Thymus (tissue), 11 donors: ENCODE measurements around the gene NPLOC4. TPM values are rescaled to one million over a fixed set of nuclear protein-coding genes. Genes with fewer than 3 reads are reported as not detected.

Experiments used
- DNase-seq, 9 donors: peaks; one replicate each; pipeline ENCODE4 v3.0.0-alpha.2; 2013; ENCODE audit warnings: low spot score in 9 of 9, low read depth in 6 of 9, missing footprints in 1 of 9
- H3K27ac ChIP-seq, 2 donors: one replicate each; pipeline ENCODE4 v1.5.1; 2013; ENCODE audit warnings: control low read depth in 1 of 2, low read depth in 1 of 2, low read length in 1 of 2, mild to moderate bottlenecking in 1 of 2, moderate library complexity in 1 of 2
- H3K27me3 ChIP-seq, 2 donors: one replicate each; pipeline ENCODE4 v1.5.1; 2013; ENCODE audit warnings: low read length in 1 of 2; ENCODE audit not compliant: control insufficient read depth in 2 of 2, insufficient read depth in 1 of 2
- H3K36me3 ChIP-seq, 2 donors: one replicate each; pipeline ENCODE4 v1.5.1; 2013; ENCODE audit warnings: low read length in 1 of 2, mild to moderate bottlenecking in 1 of 2, moderate library complexity in 1 of 2; ENCODE audit not compliant: control insufficient read depth in 2 of 2, insufficient read depth in 2 of 2
- H3K4me1 ChIP-seq, 2 donors: one replicate each; pipeline ENCODE4 v1.5.1; 2013; ENCODE audit warnings: low read length in 2 of 2; ENCODE audit not compliant: control insufficient read depth in 2 of 2, insufficient read depth in 2 of 2
- H3K4me3 ChIP-seq, 2 donors: one replicate each; pipeline ENCODE4 v1.5.1; 2013; ENCODE audit warnings: low read length in 2 of 2, control low read depth in 1 of 2, mild to moderate bottlenecking in 1 of 2
- H3K9me3 ChIP-seq, 2 donors: one replicate each; pipeline ENCODE4 v1.5.1; 2013; ENCODE audit warnings: low read length in 1 of 2, mild to moderate bottlenecking in 1 of 2; ENCODE audit not compliant: control insufficient read depth in 2 of 2, insufficient read depth in 1 of 2
- WGBS: extraction: QIAGEN DNeasy Blood & Tissue Kit; methylation state at CpG from one replicate; pipeline ENCODE4 v1.1.7; 2013; 5-methylcytosine and 5-hydroxymethylcytosine counted together
- polyA plus RNA-seq: library from polyadenylated mRNA; stranded (reverse); fragments of 200-250 nt; gene quantifications from one replicate; pipeline ENCODE4 v1.2.3, GENCODE V29; 2013
- total RNA-seq: library from RNA; stranded (reverse); fragments of 120-200 nt; gene quantifications from one replicate; pipeline ENCODE4 v1.2.4, GENCODE V29; 2013
- donor health status: healthy.

Gene NPLOC4
- total and polyA plus RNA-seq, 2 donors: 26.1 to 43.3 TPM

GRCh38 chr17:81656118-81656743, 19.3 kb upstream of the NPLOC4 start, which contains the start of gene PDE6G:
PDE6G (minus strand) TSS chr17:81656542; CDS start chr17:81653305, 3,237 bp downstream.
- Histone ChIP-seq H3K4me3 (no peak within 1 kb of the TSS), H3K9me3 (no peaks in the 10 kb centered on the region), H3K27ac (no peak within 1 kb of the TSS), H3K27me3 (no peaks in the 10 kb centered on the region), H3K4me1 (peaks cover 5 to 29% of the 10 kb centered on the region in 2 donors), H3K36me3 (no peaks in the 10 kb centered on the region)
- DNase-seq: no peak
- 95% methylated on average over 15 of the region's 15 CpGs for WGBS

- Histone ChIP-seq H3K27me3 (peaks cover 0 to 2% of the 10 kb centered on the region in 2 donors), H3K4me3 (no peak overlapping the region), H3K9me3 (no peaks in the 10 kb centered on the region), H3K27ac (no peak overlapping the region), H3K4me1 (peaks cover 5 to 29% of the 10 kb centered on the region in 2 donors), H3K36me3 (no peaks in the 10 kb centered on the region)
- no peak for DNase-seq
- WGBS: 93% methylated on average over 18 of the region's 18 CpGs
Measured at GRCh38 chr17:81655378-81656117, 18.6 kb upstream of the NPLOC4 start.

GRCh38 chr17:81652906-81653771, 16.2 kb upstream of the NPLOC4 start:
- 7% methylated on average over 27 of the region's 27 CpGs for WGBS
- H3K27ac ChIP-seq: peak overlapping the region; percentile 21 to 71
- peaks cover 9 to 24% of the 10 kb centered on the region in 2 donors for H3K27me3 ChIP-seq
- peaks cover 5 to 29% of the 10 kb centered on the region in 2 donors for H3K4me1 ChIP-seq
- peaks cover 10 to 16% of the 10 kb centered on the region in 2 donors for H3K9me3 ChIP-seq
- DNase-seq: peak in 6 of 9 donors; percentile 54 to 86 (median 66)
- H3K36me3 ChIP-seq: no peaks in the 10 kb centered on the region
- H3K4me3 ChIP-seq: peak overlapping the region; percentile 56 to 60

DNA sequence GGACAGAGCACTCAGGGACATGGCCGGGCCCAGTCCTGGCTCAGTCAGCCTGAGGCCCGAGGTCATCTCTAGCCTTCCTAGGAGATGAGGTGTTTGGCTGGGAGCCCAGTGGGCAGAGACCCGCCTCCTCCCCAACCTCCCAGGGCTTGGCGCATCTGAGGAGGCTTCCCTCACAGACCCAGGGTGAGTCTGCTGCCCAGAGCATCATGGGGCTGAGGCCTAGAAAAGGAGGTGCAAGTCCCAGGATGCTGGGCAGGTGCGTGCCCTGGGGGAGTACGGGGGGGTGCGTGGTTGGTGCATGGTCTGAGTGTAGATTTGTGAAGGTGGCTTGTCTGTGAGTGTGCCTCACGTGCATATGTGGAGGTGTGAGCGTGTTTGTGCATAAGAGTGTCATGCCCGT, 14.8 kb upstream of the NPLOC4 start:
- H3K4me1 ChIP-seq: peaks cover 5 to 25% of the 10 kb centered on the region in 2 donors
- WGBS: 91% methylated on average over 10 of the region's 10 CpGs
- H3K9me3 ChIP-seq: peaks cover 11 to 16% of the 10 kb centered on the region in 2 donors
- peaks cover 23 to 38% of the 10 kb centered on the region in 2 donors for H3K27me3 ChIP-seq
- DNase-seq: no peak
- no peak overlapping the region for H3K4me3 ChIP-seq
- H3K27ac ChIP-seq: no peak overlapping the region
- no peaks in the 10 kb centered on the region for H3K36me3 ChIP-seq

- WGBS: 92% methylated on average over 9 of the region's 9 CpGs
- peaks cover 5 to 23% of the 10 kb centered on the region in 2 donors for H3K4me1 ChIP-seq
- H3K9me3 ChIP-seq: peaks cover 11 to 16% of the 10 kb centered on the region in 2 donors
- no peak overlapping the region for H3K4me3 ChIP-seq
- peaks cover 23 to 41% of the 10 kb centered on the region in 2 donors for H3K27me3 ChIP-seq
- H3K27ac ChIP-seq: no peak overlapping the region
- no peak for DNase-seq
- H3K36me3 ChIP-seq: no peaks in the 10 kb centered on the region
Measured at GRCh38 chr17:81650951-81651350, 14.0 kb upstream of the NPLOC4 start.

GRCh38 chr17:81648707-81649085, 11.8 kb upstream of the NPLOC4 start:
- Histone ChIP-seq H3K4me3 (no peak overlapping the region), H3K27ac (no peak overlapping the region), H3K4me1 (peaks cover 5 to 12% of the 10 kb centered on the region in 2 donors), H3K9me3 (peaks cover 11 to 16% of the 10 kb centered on the region in 2 donors), H3K27me3 (peaks cover 23 to 52% of the 10 kb centered on the region in 2 donors), H3K36me3 (no peaks in the 10 kb centered on the region)
- 74% methylated on average over 14 of the region's 14 CpGs for WGBS
- no peak for DNase-seq

DNA sequence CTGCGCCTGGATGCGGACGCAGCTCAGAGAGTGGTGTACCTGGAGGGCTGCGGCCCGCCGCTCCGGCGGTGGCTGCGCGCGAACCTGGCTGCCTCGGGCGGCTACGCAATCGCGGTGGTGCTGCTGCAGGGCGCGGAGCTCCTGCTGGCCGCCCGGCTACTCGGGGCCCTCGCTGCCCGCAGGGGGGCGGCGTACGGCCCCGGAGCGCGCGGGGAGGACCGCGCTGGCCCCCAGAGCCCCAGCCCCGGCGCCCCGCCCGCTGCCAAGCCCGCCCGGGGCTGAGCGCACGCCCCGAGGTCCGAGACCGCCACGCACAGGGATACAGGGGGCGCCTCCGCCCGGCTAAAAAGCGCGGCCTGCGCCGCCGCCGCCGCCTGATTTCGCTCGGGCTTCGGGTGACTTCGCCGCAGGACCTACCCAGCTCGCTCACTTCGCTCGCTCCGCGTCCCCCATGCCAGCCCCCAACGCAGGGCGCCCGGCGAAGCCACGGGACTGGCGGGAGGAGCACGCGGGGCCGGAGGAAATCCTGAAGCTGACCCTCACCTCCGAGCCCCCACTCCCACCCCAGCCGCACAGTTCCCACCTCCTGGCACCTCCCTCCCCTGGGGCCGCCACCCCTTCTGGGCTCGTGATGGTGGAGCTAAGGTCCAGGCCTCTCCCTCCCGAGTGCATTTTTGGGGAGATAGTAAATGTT, 11.2 kb upstream of the NPLOC4 start:
- no peak for DNase-seq
- H3K4me3 ChIP-seq: no peak overlapping the region
- H3K9me3 ChIP-seq: peaks cover 11 to 16% of the 10 kb centered on the region in 2 donors
- WGBS: 22% methylated on average over 78 of the region's 78 CpGs
- no peak overlapping the region for H3K27ac ChIP-seq
- peaks cover 23 to 52% of the 10 kb centered on the region in 2 donors for H3K27me3 ChIP-seq
- peaks cover 2 to 7% of the 10 kb centered on the region in 2 donors for H3K4me1 ChIP-seq
- H3K36me3 ChIP-seq: no peaks in the 10 kb centered on the region

- WGBS: 64% methylated on average over 21 of the region's 21 CpGs
Measured at GRCh38 chr17:81647640-81648012, 10.7 kb upstream of the NPLOC4 start.

More at GRCh38 chr17:81647640-81648012, 10.7 kb upstream of the NPLOC4 start:
- peaks cover 11 to 16% of the 10 kb centered on the region in 2 donors for H3K9me3 ChIP-seq
- H3K4me3 ChIP-seq: no peak overlapping the region
- DNase-seq: no peak
- no peaks in the 10 kb centered on the region for H3K36me3 ChIP-seq
- H3K27me3 ChIP-seq: peaks cover 23 to 52% of the 10 kb centered on the region in 2 donors
- peaks cover 0 to 1% of the 10 kb centered on the region in 2 donors for H3K4me1 ChIP-seq
- no peak overlapping the region for H3K27ac ChIP-seq
